ENCODE data around the gene SUSD5.
"Not testable (repeated sequence)": the region's sequence is repeated elsewhere in the genome, so short reads cannot be mapped to it uniquely, and the experiment has no call there.

Gene SUSD5

GRCh38 chr3:33174711-33175414, 43.7 kb downstream of the SUSD5 start:
- no peak overlapping the region for H3K27ac Mint-ChIP-seq
- H3K9me3 Mint-ChIP-seq (ENCODE audit: low read depth): no peaks in the 10 kb centered on the region
- no peaks in the 10 kb centered on the region for H3K27me3 Mint-ChIP-seq
- H3K4me1 Mint-ChIP-seq (ENCODE audit: low read depth): peaks cover 2% of the 10 kb centered on the region
- H3K36me3 Mint-ChIP-seq: peaks cover 2% of the 10 kb centered on the region
- no peak overlapping the region for H3K4me3 Mint-ChIP-seq

DNA sequence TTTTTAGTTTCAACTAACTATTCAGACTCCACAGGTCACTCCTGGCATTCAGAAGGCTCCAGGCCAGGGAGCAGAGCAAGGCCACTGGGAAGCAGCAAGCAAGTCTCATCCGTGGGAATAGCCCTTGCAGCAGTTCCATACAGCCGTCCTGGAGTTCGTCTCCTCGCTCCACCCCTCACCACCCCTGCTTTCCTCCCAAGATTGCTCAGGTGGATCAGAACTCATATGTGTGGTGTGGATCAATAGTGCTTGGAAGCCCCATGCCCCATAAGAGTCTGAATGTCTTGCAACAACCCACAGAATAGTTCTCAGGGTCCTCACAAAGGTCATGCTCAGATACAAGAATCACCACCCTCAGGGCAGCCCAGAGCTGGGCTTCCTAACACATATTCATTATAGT, 44.5 kb downstream of the SUSD5 start:
- no peak overlapping the region for H3K4me3 Mint-ChIP-seq
- peaks cover 2% of the 10 kb centered on the region for H3K4me1 Mint-ChIP-seq (ENCODE audit: low read depth)
- H3K9me3 Mint-ChIP-seq (ENCODE audit: low read depth): no peaks in the 10 kb centered on the region
- no peak overlapping the region for H3K27ac Mint-ChIP-seq
- H3K27me3 Mint-ChIP-seq: no peaks in the 10 kb centered on the region
- H3K36me3 Mint-ChIP-seq: no peaks in the 10 kb centered on the region

- Mint-ChIP-seq H3K4me1 (ENCODE audit: low read depth) (peaks cover 2% of the 10 kb centered on the region), H3K4me3 (no peak overlapping the region), H3K9me3 (ENCODE audit: low read depth) (no peaks in the 10 kb centered on the region), H3K27me3 (no peaks in the 10 kb centered on the region), H3K36me3 (no peaks in the 10 kb centered on the region), H3K27ac (no peak overlapping the region)
Measured at GRCh38 chr3:33173672-33174071, 44.9 kb downstream of the SUSD5 start.

GRCh38 chr3:33173103-33173502, 45.5 kb downstream of the SUSD5 start:
- H3K27ac Mint-ChIP-seq: no peak overlapping the region
- H3K9me3 Mint-ChIP-seq (ENCODE audit: low read depth): no peaks in the 10 kb centered on the region
- no peak overlapping the region for H3K4me3 Mint-ChIP-seq
- H3K4me1 Mint-ChIP-seq (ENCODE audit: low read depth): peaks cover 2% of the 10 kb centered on the region
- no peaks in the 10 kb centered on the region for H3K27me3 Mint-ChIP-seq
- H3K36me3 Mint-ChIP-seq: no peaks in the 10 kb centered on the region

DNA sequence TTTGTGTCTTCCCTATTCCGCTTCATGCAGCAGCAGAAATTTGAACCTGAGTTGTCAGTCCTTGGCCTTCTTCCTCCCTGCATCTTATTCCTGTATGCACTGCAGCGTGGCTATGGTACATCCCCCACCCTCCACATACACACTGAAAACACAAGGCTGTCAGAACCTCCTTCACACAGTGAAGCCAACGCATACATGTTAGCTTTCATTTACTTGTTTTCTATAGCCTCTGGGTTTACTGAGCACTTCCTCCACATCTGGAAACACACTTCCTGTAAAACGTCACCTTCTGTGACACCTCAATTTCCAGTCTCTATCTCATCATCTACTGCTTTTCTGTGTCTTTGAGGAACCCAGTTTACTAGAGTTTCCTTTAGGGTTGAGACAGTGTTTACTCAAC, 47.0 kb downstream of the SUSD5 start:
- Mint-ChIP-seq H3K4me1 (ENCODE audit: low read depth) (peaks cover 2% of the 10 kb centered on the region), H3K27me3 (no peaks in the 10 kb centered on the region)

DNA sequence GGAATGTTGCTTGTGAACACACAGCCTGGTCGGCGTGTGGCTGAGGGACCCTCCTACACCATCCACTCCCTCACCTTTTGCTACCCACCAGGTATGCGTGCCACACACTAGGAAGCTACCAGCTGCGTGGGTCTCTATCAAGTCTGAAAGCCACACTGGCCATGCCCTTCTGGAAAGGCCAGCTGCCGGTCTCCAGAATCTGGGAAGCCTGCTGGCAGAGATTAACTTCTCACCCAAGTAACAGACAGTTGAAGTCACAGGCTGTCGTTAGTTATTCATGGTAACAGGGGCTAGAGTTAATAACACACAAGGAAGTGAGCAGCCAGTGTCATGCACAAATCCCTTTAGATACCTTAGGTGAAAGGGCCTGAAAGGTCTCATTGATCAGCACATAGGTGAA, 48.1 kb downstream of the SUSD5 start:
- no peaks in the 10 kb centered on the region for H3K36me3 Mint-ChIP-seq
- H3K4me3 Mint-ChIP-seq: no peak overlapping the region
- H3K27me3 Mint-ChIP-seq: no peaks in the 10 kb centered on the region
- H3K4me1 Mint-ChIP-seq (ENCODE audit: low read depth): peaks cover 2% of the 10 kb centered on the region
- H3K9me3 Mint-ChIP-seq (ENCODE audit: low read depth): no peaks in the 10 kb centered on the region
- H3K27ac Mint-ChIP-seq: no peak overlapping the region

More for the DNA sequence above, 47.0 kb downstream of the SUSD5 start:
- H3K27ac Mint-ChIP-seq: no peak overlapping the region
- H3K4me3 Mint-ChIP-seq: no peak overlapping the region
- no peaks in the 10 kb centered on the region for H3K36me3 Mint-ChIP-seq
- no peaks in the 10 kb centered on the region for H3K9me3 Mint-ChIP-seq (ENCODE audit: low read depth)

DNA sequence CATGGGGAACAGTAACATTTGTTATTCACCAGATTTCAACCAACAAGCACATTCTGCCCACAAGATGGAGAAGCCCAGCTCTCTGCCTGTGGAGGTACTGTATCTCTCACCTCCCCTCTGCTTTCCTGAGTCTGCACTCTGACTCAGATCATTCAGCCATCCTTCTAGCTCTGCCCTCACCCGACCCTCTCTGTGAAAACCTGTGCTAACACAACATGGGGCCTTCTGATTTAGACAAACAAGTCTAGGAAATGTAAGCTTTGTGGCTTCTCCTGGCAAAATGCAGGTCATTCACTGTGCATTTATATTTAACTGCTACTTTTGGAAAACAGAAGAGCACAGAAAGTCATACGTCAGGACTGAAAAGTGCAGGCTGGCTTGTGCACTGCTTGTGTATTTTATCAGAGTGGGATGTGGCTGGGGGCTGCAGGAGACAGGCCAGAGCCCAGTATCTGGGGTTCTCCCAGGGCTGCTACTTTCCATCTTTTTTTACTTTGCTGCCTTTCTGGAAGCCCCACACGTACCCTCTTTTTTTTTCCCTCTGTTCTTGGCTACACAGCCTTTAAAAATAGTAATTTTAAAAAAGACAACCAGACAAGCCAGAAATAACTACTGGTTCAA, 50.8 kb downstream of the SUSD5 start:
- Mint-ChIP-seq H3K4me3 (no peak overlapping the region), H3K27ac (no peak overlapping the region), H3K9me3 (ENCODE audit: low read depth) (no peaks in the 10 kb centered on the region), H3K27me3 (no peaks in the 10 kb centered on the region), H3K4me1 (ENCODE audit: low read depth) (peaks cover 2% of the 10 kb centered on the region), H3K36me3 (no peaks in the 10 kb centered on the region)

- Mint-ChIP-seq H3K4me1 (ENCODE audit: low read depth) (peaks cover 2% of the 10 kb centered on the region), H3K27ac (no peak overlapping the region), H3K27me3 (no peaks in the 10 kb centered on the region), H3K9me3 (ENCODE audit: low read depth) (no peaks in the 10 kb centered on the region), H3K36me3 (no peaks in the 10 kb centered on the region), H3K4me3 (no peak overlapping the region)
Measured at GRCh38 chr3:33167284-33167683, 51.3 kb downstream of the SUSD5 start.

GRCh38 chr3:33166095-33166494, 52.5 kb downstream of the SUSD5 start:
- H3K27me3 Mint-ChIP-seq: no peaks in the 10 kb centered on the region
- no peaks in the 10 kb centered on the region for H3K36me3 Mint-ChIP-seq
- no peak overlapping the region for H3K27ac Mint-ChIP-seq
- H3K4me3 Mint-ChIP-seq: no peak overlapping the region
- no peaks in the 10 kb centered on the region for H3K4me1 Mint-ChIP-seq (ENCODE audit: low read depth)
- H3K9me3 Mint-ChIP-seq (ENCODE audit: low read depth): no peaks in the 10 kb centered on the region

DNA sequence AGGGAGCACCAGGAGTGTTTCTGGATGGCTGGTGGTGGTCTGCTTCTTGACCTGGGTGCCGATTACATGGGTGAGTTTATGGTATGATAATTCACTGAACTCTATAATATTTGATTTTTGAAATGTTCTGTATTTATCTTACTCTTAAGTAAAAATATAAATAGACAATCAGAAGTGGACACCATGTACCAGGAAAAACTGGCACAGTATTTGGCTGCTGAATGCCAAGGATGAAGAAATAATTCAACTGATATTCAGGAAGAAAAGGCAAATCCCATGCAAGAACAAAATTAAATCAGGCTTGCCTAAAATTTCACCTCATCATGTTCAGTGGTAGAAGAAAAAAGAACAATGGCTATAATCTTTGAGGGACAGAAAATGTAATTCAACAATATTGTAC, 53.2 kb downstream of the SUSD5 start:
- Mint-ChIP-seq H3K27me3 (peaks cover 5% of the 10 kb centered on the region), H3K4me1 (ENCODE audit: low read depth) (no peaks in the 10 kb centered on the region), H3K9me3 (ENCODE audit: low read depth) (no peaks in the 10 kb centered on the region), H3K27ac (no peak overlapping the region), H3K4me3 (no peak overlapping the region), H3K36me3 (no peaks in the 10 kb centered on the region)

DNA sequence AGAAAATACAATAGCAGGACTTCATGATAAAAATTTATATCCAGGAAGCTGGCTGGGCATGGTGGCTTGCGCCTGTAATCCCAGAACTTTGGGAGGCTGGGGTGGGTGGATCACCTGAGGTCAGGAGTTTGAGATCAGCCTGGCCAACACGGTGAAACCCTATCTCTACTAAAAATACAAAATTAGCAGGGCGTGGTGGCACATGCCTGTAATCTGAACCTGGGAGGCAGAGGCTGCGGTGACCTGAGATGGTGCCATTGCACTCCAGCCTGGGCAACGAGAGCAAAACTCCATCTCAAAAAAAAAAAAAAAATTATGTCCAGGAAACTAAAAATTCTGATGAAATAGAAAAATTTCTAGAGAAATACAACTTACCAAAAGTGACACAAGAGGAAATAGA, 56.0 kb downstream of the SUSD5 start:
- H3K9me3 Mint-ChIP-seq (ENCODE audit: low read depth); H3K36me3 Mint-ChIP-seq; H3K27ac Mint-ChIP-seq; H3K4me1 Mint-ChIP-seq (ENCODE audit: low read depth); H3K4me3 Mint-ChIP-seq: not testable (repeated sequence)
- peaks cover 14% of the 10 kb centered on the region for H3K27me3 Mint-ChIP-seq

DNA sequence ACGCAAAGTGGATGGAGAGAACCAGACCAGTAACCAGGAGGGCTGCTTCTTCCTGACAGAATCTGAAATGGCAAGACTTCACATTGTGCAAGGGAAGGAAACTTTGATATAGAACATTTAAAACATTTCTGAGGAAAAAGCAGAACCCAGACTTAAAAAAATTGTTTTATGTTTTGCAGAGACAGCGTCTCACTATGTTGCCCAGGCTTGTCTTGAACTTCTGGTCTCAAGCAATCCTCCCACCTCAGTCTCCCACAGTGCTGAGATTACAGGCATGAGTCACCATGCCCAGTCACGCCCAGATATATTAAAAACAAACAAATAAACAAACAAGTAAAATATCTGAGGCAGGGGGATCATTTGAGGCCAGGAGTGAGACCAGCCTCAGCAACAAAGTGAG, 58.6 kb downstream of the SUSD5 start:
- H3K27me3 Mint-ChIP-seq: peaks cover 24% of the 10 kb centered on the region
- H3K4me1 Mint-ChIP-seq (ENCODE audit: low read depth): no peaks in the 10 kb centered on the region
- no peak overlapping the region for H3K4me3 Mint-ChIP-seq
- no peaks in the 10 kb centered on the region for H3K36me3 Mint-ChIP-seq
- H3K27ac Mint-ChIP-seq: no peak overlapping the region
- H3K9me3 Mint-ChIP-seq (ENCODE audit: low read depth): no peaks in the 10 kb centered on the region

- Mint-ChIP-seq H3K9me3 (ENCODE audit: low read depth) (no peaks in the 10 kb centered on the region), H3K27ac (no peak overlapping the region), H3K36me3 (no peaks in the 10 kb centered on the region), H3K27me3 (peaks cover 25% of the 10 kb centered on the region), H3K4me1 (ENCODE audit: low read depth) (no peaks in the 10 kb centered on the region), H3K4me3 (no peak overlapping the region)
Measured at GRCh38 chr3:33159234-33159633, 59.4 kb downstream of the SUSD5 start.

DNA sequence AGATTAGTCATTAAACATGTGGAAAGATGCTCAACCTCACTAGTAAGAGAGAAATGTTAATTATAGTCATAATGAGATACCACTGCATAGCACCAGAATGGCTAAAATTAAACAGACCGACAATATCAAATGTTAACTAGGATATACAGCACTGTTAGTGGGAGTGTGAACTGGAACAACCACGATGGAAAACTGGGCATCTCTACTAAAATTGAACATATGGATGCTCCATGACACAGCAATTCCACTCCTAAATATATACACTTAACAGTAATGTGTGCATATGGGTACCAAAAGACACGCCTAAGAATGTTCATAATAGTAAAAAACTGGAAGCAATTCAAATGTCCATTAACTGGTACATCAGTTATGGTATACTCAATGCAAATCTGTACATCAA, 63.3 kb downstream of the SUSD5 start:
- H3K4me1 Mint-ChIP-seq (ENCODE audit: low read depth): no peaks in the 10 kb centered on the region
- H3K27me3 Mint-ChIP-seq: peaks cover 25% of the 10 kb centered on the region
- no peaks in the 10 kb centered on the region for H3K9me3 Mint-ChIP-seq (ENCODE audit: low read depth)
- no peak overlapping the region for H3K4me3 Mint-ChIP-seq
- no peak overlapping the region for H3K27ac Mint-ChIP-seq
- H3K36me3 Mint-ChIP-seq: no peaks in the 10 kb centered on the region

GRCh38 chr3:33153782-33154181, 64.8 kb downstream of the SUSD5 start:
- Mint-ChIP-seq H3K9me3 (ENCODE audit: low read depth) (no peaks in the 10 kb centered on the region), H3K36me3 (no peaks in the 10 kb centered on the region), H3K4me1 (ENCODE audit: low read depth) (no peaks in the 10 kb centered on the region), H3K27ac (no peak overlapping the region), H3K27me3 (peaks cover 23% of the 10 kb centered on the region), H3K4me3 (no peak overlapping the region)

All from activated naive CD8-positive, alpha-beta T cell (primary cell).